HG02642 (cell line): ENCODE data around the gene ITGB3.

Source experiments
- ATAC-seq: cut with Tn5 transposase; IDR thresholded peaks from one replicate; pipeline ENCODE4 v1.9.1; 2021; ENCODE audit warnings: mild to moderate bottlenecking; ENCODE audit not compliant: unreplicated experiment, poor library complexity

ITGB3 gene

DNA sequence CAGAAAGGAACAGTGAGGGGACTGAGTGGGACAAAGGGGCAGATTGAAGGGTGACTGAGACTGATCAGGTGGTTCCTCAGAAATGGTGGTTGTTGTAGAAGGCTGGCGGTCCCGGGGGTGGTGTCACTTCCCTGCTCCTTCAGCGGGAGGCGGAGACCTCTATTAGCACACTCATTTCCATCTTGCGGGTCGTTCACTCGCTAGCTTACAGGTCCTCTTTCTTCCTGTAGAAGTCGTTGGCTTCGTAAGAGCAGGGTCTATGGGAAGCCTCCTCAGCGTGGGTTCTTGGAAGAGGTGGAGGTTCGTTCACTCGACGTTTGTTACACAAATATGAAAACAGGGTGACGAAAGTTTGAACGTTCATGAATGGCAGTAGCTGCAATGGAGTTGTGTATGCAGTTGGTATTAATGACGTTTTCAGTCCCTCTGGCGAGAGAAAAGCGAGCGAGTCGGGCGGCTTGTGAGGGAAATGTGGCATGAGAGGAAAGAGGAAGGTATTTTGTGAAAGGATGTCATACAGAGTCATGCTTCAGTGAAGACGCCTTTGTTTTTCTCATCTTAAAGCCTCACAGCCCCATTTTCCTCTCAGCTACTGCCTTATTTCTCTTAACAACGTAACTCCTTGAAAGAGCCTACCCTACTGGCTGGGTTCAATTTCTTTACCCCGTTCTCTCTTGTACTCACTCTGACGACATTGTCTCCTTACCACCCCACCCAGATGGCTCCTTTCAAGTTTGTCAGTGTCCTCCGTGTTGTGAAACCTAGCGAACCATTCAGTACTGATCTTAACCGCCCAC lies 70.8 kb downstream of the ITGB3 start:
- ATAC-seq = peak; percentile 38

DNA sequence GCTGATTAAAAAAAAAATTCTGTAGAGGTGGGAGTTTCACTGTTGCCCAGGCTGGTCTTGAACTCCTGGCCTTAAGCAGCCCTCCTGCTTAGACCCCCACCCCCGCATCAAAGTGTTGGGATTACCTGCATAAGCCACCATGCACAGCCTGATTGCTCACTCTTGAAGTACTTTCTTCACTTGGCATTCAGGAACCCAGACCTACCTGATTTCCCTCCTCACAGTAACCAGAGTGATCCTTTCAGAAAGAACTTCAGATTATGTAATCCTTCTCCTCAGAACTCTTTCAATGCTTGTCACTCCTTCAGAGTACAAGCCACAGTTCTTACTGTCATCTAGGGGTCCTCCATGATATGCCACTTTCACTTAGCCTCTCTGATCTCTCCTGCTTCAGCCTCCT lies 71.5 kb downstream of the ITGB3 start:
- no peak for ATAC-seq

DNA sequence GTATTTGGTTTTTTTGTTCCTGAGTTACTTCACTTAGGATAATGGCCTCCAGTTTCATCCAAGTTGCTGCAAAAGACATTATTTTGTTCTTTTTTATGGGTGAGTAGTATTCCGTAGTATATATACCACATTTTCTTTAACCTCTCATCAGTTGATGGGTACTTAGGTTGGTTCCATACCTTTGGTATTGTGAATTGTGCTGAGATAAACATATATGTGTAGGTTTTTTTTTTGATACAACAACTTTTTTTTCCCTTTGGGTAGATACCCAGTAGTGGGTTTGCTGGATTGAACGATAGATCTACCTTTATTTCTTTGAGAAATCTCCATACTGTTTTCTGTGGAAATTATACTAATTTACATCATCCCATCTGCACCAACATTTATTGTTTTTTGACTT lies 76.9 kb downstream of the ITGB3 start:
- ATAC-seq = no peak

DNA sequence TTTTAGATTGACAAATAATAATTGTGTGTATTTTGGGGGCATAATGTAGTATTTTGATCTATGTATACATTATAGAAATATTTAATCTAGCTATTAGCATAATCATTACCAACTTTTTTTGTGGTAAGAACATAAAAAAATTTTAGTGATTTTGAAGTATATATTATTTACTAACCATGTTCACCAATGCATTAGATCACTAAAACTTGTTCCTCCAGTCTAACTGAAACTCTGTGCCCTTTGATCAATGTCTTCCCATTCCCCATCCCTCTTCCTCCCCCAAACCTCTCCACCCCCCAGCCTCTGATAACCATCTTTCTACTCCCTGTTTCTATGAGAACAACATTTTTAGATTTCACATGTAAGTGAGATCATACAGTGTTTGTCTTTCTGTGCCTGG lies 78.7 kb downstream of the ITGB3 start:
- ATAC-seq = no peak

DNA sequence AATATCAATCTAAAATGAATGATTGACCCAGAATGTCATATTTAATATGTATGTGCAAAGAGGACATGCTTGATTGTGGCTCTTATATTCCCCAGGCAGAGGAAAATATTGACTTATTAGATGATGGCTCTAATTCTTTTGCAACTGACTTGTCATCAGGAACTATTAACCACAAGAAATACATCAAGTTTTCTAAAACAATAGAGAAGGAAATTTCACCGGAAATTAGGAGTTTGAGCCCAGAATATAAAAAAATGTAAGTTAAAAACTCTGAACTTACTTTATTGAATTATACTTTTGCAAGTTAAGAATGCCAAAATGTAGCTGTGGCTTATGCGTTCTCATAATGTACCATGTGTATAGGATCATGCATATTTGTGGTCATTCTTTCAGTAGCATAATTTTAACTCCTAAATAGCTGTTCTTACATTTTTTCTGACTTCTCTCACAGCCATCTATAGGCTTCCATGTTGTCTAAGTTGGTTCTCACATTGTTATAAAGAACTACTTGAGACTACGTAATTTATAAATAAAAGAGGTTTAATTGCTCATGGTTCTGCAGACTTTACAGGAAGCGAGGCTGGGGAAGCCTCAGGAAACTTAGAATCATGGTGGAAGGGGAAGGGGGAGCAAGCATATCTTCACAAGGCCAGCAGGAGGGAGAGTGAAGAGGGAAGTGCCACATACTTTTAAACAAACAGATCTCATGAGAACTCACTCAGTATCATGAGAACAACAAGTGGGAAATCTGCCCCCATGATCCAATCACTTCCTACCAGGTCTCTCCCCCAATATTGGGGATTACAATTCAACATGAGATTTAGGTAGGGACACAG lies 81.7 kb downstream of the ITGB3 start:
- ATAC-seq = no peak

DNA sequence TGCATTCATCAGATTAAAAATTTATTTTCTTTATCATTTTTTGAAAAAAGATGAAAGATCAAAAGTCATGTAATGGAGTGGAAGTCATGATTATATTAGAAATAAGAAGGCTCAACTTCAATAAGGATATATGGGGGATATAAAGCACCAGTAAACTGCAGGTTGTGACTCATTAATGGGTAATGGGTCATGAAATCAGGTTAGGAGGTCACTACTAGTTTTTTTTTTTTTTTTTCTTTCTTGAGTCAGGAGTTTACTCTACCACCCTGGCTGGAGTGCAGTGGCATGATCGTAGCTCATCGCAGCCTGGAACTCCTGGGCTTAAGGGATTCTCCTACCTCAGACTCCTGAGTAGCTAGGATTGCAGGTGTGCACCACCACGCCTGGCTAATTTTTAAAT lies 84.4 kb downstream of the ITGB3 start:
- ATAC-seq = no peak

DNA sequence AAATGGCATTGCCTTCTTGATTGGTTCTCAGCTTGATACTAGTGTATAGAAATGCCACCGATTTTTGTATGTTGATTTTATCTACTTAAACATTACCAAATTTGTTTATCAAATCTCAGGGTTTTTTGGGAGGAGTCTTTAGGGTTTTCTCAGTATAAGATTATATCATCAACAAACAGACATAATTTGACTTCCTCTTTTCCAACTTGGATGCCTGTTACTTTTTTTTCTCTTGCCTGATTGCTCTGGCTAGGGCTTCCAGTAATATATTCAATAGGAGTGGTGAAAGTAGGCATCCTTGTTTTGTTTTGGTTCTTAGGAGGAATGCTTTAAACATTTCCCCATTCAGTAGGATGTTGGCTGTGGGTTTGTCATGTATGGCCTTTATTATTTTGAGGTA lies 99.2 kb downstream of the ITGB3 start:
- no peak for ATAC-seq

DNA sequence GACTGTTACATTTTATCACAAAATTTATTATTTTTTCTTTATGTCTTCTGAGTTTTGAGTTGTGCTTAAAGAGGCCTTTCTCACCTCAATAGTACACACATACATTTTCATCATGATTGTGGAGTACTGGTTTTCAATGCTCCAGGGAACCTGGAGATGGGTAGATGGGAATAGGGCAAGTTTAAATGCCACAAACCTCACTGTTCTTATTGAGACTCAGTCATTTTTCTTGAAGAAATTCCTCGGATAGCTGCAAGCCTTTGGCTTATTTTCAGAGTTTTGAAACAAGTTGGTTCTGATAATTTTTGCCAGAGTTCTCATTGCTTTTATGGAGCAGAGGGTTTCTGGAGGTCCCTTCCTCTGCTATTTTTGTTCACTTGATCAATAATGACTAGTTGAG lies 105.0 kb downstream of the ITGB3 start:
- no peak for ATAC-seq
